Measurements from ENCODE around the gene ADAMTSL2. TPM values are rescaled to one million over a fixed set of nuclear protein-coding genes. Genes with fewer than 3 reads are reported as not detected.

ADAMTSL2 gene
- total and polyA plus RNA-seq, 2 of the 13 experiments (the other 11 are each of a cell fraction or from before 2014, with no cell fraction given): 1.9 to 3.8 TPM

DNA sequence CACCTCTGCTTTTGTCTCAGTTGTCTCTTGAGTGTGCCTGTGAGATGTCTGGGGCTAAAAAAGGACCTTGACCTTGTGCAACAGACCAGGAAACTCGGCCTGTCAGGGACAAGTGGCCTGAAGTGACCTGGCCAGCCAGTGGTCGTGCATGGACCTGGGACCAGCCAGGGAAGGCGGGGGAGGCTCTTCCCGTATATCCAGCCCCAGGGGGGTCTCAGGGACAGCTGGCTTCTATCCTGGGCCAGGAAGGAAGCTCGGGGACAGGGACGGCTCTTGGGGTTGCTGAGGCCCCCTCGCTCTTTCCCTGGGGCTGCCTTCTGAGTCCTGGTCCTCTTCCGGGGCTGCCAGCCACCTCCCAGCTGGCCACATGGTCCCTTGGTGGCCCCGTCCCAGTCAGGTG is 3.2 kb upstream of the ADAMTSL2 start:
- Histone ChIP-seq H3K27me3 (ENCODE audit: control insufficient read depth in 1 of 2, insufficient read depth in 2 of 2, low read length in 2 of 2) (peaks cover 23 to 60% of the 10 kb centered on the region in 2 experiments; a peak in 4 of 5 replicates), H3K4me1 (ENCODE audit: insufficient read depth, low read length) (peaks cover 52% of the 10 kb centered on the region), H4K20me1 (ENCODE audit: insufficient read depth, low read length) (0 out of 2 replicates have a peak, but pooled peaks cover 2% of the 10 kb centered on the region), H3K4me2 (ENCODE audit: low read depth, low read length) (no peak overlapping the region), H2AFZ (ENCODE audit: low read length) (no peak overlapping the region), H3K9ac (ENCODE audit: insufficient read depth, low read depth, low read length) (no peak overlapping the region), H3K27ac (ENCODE audit: extremely low read length, insufficient read depth, low read length) (no peak overlapping the region), H3K79me2 (ENCODE audit: insufficient read depth, low read length) (no peaks in the 10 kb centered on the region), H3K36me3 (replicated peaks in 1 of 2; ENCODE audit: control insufficient read depth in 1 of 2, insufficient read depth in 2 of 2, low read length in 2 of 2) (no peaks in the 10 kb centered on the region), H3K9me3 (ENCODE audit: low read length) (no peaks in the 10 kb centered on the region), H3K4me3 (replicated peaks in 1 of 3; ENCODE audit: insufficient read depth in 1 of 3, low read depth in 2 of 3, low read length in 3 of 3) (no peak overlapping the region)
- ChIA-PET CTCF (ENCODE audit: low intra/inter-chr PET ratio, low total read pairs) (no interaction called here), POLR2A (interaction anchor here (1.3 kb wide), 1 partner anchor 195 kb away, joined by 3 read pairs; no protein-coding TSS in a partner anchor)
- in situ Hi-C loops (cut with HindIII; ENCODE audit: extremely low pct_ligation_motif_present, low pct_unique_long_range_greater_than_20kb) (loop anchor here (25.0 kb wide), 1 partner anchor 206 kb away; the partner anchor contains the start of gene SARDH), intact Hi-C loops (cut with micrococcal nuclease; ENCODE audit: unreplicated experiment) (no loop called here)
- DNase-seq (ENCODE audit: low spot score): no peak
- TF ChIP-seq SALL2 (CRISPR knock-in tag; IDR thresholded peaks at IDR 0.05) (no peak), ZSCAN20 (CRISPR knock-in tag; IDR thresholded peaks at IDR 0.05; ENCODE audit: borderline replicate concordance) (no peak), ZNF333 (CRISPR knock-in tag; IDR thresholded peaks at IDR 0.05; ENCODE audit: borderline replicate concordance) (no peak), SAP130 (CRISPR knock-in tag; IDR thresholded peaks at IDR 0.05; ENCODE audit: low read depth) (no peak), AKAP8 (CRISPR knock-in tag; IDR thresholded peaks at IDR 0.05) (no peak), HOXA5 (CRISPR knock-in tag; IDR thresholded peaks at IDR 0.05) (no peak), ZNF205 (CRISPR knock-in tag; IDR thresholded peaks at IDR 0.05) (no peak), RXRB (CRISPR knock-in tag; IDR thresholded peaks at IDR 0.05; ENCODE audit: borderline replicate concordance) (peak; percentile 28; the same call in 1 of the 2 replicates)
- TF ChIP-seq, protein P1, sequence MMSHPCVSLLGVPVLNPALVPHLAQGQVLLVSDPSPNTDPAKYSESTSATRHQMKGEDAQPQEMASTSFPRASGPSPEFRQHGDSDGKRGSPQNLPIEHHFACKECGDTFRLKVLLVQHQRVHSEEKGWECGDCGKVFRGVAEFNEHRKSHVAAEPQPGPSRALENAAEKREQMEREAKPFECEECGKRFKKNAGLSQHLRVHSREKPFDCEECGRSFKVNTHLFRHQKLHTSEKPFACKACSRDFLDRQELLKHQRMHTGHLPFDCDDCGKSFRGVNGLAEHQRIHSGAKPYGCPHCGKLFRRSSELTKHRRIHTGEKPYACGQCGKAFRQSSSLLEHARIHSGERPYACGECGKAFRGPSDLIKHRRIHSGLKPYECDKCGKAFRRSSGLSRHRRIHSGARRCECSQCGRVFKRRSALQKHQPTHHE (CRISPR knock-in tag; IDR thresholded peaks at IDR 0.05; ENCODE audit: borderline replicate concordance): no peak
- TF ChIP-seq, protein P2, sequence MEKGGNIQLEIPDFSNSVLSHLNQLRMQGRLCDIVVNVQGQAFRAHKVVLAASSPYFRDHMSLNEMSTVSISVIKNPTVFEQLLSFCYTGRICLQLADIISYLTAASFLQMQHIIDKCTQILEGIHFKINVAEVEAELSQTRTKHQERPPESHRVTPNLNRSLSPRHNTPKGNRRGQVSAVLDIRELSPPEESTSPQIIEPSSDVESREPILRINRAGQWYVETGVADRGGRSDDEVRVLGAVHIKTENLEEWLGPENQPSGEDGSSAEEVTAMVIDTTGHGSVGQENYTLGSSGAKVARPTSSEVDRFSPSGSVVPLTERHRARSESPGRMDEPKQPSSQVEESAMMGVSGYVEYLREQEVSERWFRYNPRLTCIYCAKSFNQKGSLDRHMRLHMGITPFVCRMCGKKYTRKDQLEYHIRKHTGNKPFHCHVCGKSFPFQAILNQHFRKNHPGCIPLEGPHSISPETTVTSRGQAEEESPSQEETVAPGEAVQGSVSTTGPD (CRISPR knock-in tag; IDR thresholded peaks at IDR 0.05): no peak
- TF ChIP-seq, protein P3, sequence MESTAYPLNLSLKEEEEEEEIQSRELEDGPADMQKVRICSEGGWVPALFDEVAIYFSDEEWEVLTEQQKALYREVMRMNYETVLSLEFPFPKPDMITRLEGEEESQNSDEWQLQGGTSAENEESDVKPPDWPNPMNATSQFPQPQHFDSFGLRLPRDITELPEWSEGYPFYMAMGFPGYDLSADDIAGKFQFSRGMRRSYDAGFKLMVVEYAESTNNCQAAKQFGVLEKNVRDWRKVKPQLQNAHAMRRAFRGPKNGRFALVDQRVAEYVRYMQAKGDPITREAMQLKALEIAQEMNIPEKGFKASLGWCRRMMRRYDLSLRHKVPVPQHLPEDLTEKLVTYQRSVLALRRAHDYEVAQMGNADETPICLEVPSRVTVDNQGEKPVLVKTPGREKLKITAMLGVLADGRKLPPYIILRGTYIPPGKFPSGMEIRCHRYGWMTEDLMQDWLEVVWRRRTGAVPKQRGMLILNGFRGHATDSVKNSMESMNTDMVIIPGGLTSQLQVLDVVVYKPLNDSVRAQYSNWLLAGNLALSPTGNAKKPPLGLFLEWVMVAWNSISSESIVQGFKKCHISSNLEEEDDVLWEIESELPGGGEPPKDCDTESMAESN (CRISPR knock-in tag; conservative IDR thresholded peaks at IDR 0.05): no peak
- TF ChIP-seq, protein P4, sequence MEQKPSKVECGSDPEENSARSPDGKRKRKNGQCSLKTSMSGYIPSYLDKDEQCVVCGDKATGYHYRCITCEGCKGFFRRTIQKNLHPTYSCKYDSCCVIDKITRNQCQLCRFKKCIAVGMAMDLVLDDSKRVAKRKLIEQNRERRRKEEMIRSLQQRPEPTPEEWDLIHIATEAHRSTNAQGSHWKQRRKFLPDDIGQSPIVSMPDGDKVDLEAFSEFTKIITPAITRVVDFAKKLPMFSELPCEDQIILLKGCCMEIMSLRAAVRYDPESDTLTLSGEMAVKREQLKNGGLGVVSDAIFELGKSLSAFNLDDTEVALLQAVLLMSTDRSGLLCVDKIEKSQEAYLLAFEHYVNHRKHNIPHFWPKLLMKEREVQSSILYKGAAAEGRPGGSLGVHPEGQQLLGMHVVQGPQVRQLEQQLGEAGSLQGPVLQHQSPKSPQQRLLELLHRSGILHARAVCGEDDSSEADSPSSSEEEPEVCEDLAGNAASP (CRISPR knock-in tag; IDR thresholded peaks at IDR 0.05; ENCODE audit: borderline replicate concordance): peak; percentile 26; the same call in 1 of the 2 replicates
- TF ChIP-seq, protein P5, sequence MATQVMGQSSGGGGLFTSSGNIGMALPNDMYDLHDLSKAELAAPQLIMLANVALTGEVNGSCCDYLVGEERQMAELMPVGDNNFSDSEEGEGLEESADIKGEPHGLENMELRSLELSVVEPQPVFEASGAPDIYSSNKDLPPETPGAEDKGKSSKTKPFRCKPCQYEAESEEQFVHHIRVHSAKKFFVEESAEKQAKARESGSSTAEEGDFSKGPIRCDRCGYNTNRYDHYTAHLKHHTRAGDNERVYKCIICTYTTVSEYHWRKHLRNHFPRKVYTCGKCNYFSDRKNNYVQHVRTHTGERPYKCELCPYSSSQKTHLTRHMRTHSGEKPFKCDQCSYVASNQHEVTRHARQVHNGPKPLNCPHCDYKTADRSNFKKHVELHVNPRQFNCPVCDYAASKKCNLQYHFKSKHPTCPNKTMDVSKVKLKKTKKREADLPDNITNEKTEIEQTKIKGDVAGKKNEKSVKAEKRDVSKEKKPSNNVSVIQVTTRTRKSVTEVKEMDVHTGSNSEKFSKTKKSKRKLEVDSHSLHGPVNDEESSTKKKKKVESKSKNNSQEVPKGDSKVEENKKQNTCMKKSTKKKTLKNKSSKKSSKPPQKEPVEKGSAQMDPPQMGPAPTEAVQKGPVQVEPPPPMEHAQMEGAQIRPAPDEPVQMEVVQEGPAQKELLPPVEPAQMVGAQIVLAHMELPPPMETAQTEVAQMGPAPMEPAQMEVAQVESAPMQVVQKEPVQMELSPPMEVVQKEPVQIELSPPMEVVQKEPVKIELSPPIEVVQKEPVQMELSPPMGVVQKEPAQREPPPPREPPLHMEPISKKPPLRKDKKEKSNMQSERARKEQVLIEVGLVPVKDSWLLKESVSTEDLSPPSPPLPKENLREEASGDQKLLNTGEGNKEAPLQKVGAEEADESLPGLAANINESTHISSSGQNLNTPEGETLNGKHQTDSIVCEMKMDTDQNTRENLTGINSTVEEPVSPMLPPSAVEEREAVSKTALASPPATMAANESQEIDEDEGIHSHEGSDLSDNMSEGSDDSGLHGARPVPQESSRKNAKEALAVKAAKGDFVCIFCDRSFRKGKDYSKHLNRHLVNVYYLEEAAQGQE (IDR thresholded peaks at IDR 0.05; ENCODE audit: borderline replicate concordance in 1 of 2, low read depth in 1 of 2, low read length in 2 of 2): no peak
- BruUV-seq (replicated peaks): no TSS peak
- ATAC-seq: no peak
- 17% methylated on average over 8 of the region's 9 CpGs for WGBS (ENCODE audit: low lambda C conversion rate)
- no peak for FAIRE-seq
